Testis (tissue), 3 donors: ENCODE results near the gene TMBIM6. TPM values are rescaled to one million over a fixed set of nuclear protein-coding genes. Genes with fewer than 3 reads are reported as not detected.

Source experiments
- DNase-seq: peaks from one replicate; pipeline ENCODE4 v3.0.0-alpha.2; 2019
- H3K27ac ChIP-seq, 2 donors: fragments of 200-600 bp; sonication (generic); one replicate each; pipeline ENCODE4 v1.5.1; 2019
- H3K27me3 ChIP-seq: fragments of 200-600 bp; sonication (generic); one replicate; pipeline ENCODE4 v1.5.1; 2019
- H3K36me3 ChIP-seq: fragments of 200-600 bp; sonication (generic); one replicate; pipeline ENCODE4 v1.5.1; 2017; ENCODE audit warnings: low read depth; ENCODE audit errors: missing control alignments
- H3K4me1 ChIP-seq: fragments of 200-600 bp; sonication (generic); one replicate; pipeline ENCODE4 v1.5.1; 2019
- H3K4me3 ChIP-seq, 2 donors: fragments of 200-600 bp; sonication (generic); one replicate each; pipeline ENCODE4 v1.5.1; 2017 to 2019
- H3K9me3 ChIP-seq: fragments of 200-600 bp; sonication (generic); one replicate; pipeline ENCODE4 v1.5.1; 2017
- CTCF ChIP-seq, 3 experiments: fragments of 450-650 bp in 2 of 3; fragments of 200-600 bp in 1 of 3; sonication (generic) in 1 of 3; IDR thresholded peaks; one replicate each; pipeline ENCODE4 v1.5.1; 2016 to 2019; ENCODE audit warnings: antibody characterized with exemption in 3 of 3, mild to moderate bottlenecking in 2 of 3, moderate library complexity in 1 of 3
- POLR2A ChIP-seq: fragments of 450-650 bp; IDR thresholded peaks from one replicate; pipeline ENCODE4 v1.6.1; 2017; ENCODE audit warnings: antibody characterized with exemption, mild to moderate bottlenecking, moderate library complexity
- WGBS, 2 donors: methylation state at CpG; one replicate each; pipeline ENCODE4 v1.1.5; 2018; 5-methylcytosine and 5-hydroxymethylcytosine counted together
- intact Hi-C: fragments of 100-400 bp; cut with DNase I; formaldehyde crosslinking; loops from one replicate; pipeline ENCODE4 v1.15.1; 2023; ENCODE audit warnings: low total_unique reads
- polyA plus RNA-seq: library from polyadenylated mRNA; stranded (reverse); fragments of 350-450 nt; fragmentation: Illumina TruSeq; extraction: RNeasy Lipid Tissue Mini Kit (QIAGEN cat#74804); gene quantifications from one replicate; pipeline ENCODE4 v1.2.3, GENCODE V29; 2014; ENCODE audit warnings: low read depth, low replicate concordance; ENCODE audit not compliant: insufficient read depth
- total RNA-seq, 2 donors: library from RNA; depleted of rRNA; stranded (reverse); fragments of >200 nt; gene quantifications; one replicate each; pipeline ENCODE4 v1.2.3, GENCODE V29; 2016

TMBIM6 gene
- total and polyA plus RNA-seq, 3 donors from 2014 or later: 407 to 618 (median 440) TPM

GRCh38 chr12:49796606-49797448 lies 55.5 kb downstream of the TMBIM6 start:
- intact Hi-C loops: no loop called here
- DNase-seq: peak; percentile 35
- TF ChIP-seq CTCF (IDR thresholded peaks at IDR 0.05) (no peak), POLR2A (no peak)
- no peaks in the 10 kb centered on the region for H3K27me3 ChIP-seq
- no peak overlapping the region for H3K4me3 ChIP-seq
- no peaks in the 10 kb centered on the region for H3K36me3 ChIP-seq
- no peak overlapping the region for H3K27ac ChIP-seq
- H3K9me3 ChIP-seq: no peaks in the 10 kb centered on the region
- WGBS, 2 donors: 65% methylated on average over 16 of the region's 17 CpGs; no CpG with 5 or more reads in 1 of the 2 donors
- peaks cover 20% of the 10 kb centered on the region for H3K4me1 ChIP-seq

DNA sequence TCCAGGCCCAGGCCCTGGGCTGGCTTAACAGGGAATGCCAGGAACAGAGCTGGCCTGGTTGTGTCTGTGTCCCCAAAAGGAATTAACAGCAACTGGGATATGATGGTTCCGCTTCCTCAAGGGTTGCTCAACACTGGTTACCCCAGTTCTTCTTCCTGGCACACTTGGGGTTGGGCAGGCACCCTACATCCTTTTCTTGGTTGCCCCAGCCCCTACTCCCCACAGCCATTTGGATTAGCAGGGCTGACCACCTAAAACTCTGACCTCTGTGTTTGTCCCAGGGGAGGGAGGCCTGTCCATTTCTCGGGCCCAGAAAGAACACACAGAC lies 56.1 kb downstream of the TMBIM6 start:
- WGBS, 2 donors: 63 to 69% methylated on average over 2 of the region's 2 CpGs
- Histone ChIP-seq H3K27me3 (no peaks in the 10 kb centered on the region), H3K9me3 (no peaks in the 10 kb centered on the region), H3K4me1 (peaks cover 20% of the 10 kb centered on the region), H3K36me3 (no peaks in the 10 kb centered on the region), H3K4me3 (no peak overlapping the region), H3K27ac (no peak overlapping the region)
- DNase-seq: no peak
- TF ChIP-seq CTCF (IDR thresholded peaks at IDR 0.05) (no peak), POLR2A (no peak)
- intact Hi-C loops: no loop called here

DNA sequence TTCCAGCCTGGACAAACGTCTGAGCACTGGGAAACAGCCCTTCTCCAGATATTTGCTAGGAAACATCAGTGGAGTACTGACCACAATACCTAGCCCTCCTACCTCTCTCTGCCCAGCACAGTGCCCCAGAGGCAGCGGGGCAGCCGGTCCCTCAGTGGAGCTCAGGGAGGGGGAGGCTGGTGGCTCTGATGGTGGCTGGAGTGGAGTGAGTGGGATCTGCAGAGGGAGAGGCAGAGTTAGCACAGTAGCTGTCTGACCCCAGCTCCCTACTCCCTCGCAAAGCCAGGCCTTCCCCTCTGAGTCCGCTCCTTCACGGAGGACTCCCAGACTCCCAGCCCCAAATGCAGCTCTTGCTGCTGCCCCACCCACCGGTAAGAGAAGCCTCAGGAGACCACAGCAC lies 56.9 kb downstream of the TMBIM6 start:
- peak overlapping the region; percentile 2 to 44 for H3K27ac ChIP-seq
- intact Hi-C loops: no loop called here
- WGBS, 2 donors: 58% methylated on average over 4 to 7 of the region's 7 CpGs
- H3K9me3 ChIP-seq: no peaks in the 10 kb centered on the region
- H3K4me1 ChIP-seq: peaks cover 20% of the 10 kb centered on the region
- no peaks in the 10 kb centered on the region for H3K36me3 ChIP-seq
- TF ChIP-seq CTCF (IDR thresholded peaks at IDR 0.05): no peak
- no peak for TF ChIP-seq POLR2A
- H3K27me3 ChIP-seq: no peaks in the 10 kb centered on the region
- DNase-seq: no peak
- H3K4me3 ChIP-seq: no peak overlapping the region

- H3K36me3 ChIP-seq: no peaks in the 10 kb centered on the region
- H3K27me3 ChIP-seq: no peaks in the 10 kb centered on the region
- no peak for DNase-seq
- no peaks in the 10 kb centered on the region for H3K9me3 ChIP-seq
- H3K27ac ChIP-seq: peak overlapping the region in 1 of 2 donors; percentile 2
- H3K4me1 ChIP-seq: peaks cover 20% of the 10 kb centered on the region
- intact Hi-C loops: no loop called here
- H3K4me3 ChIP-seq: no peak overlapping the region
- WGBS, 2 donors: 86 to 90% methylated on average over 2 of the region's 2 CpGs
- TF ChIP-seq POLR2A (no peak), CTCF (IDR thresholded peaks at IDR 0.05) (no peak)
Measured at GRCh38 chr12:49798934-49799333, 57.6 kb downstream of the TMBIM6 start.
